ENCODE measurements around the gene FHIP1B. TPM values are rescaled to one million over a fixed set of nuclear protein-coding genes. Genes with fewer than 3 reads are reported as not detected.
A peak's percentile ranks its signal among the peaks of the same experiment; 100 is the strongest.
"Not testable (repeated sequence)": the region's sequence is repeated elsewhere in the genome, so short reads cannot be mapped to it uniquely, and the experiment has no call there.

The FHIP1B gene
- total RNA-seq, 2 experiments from 2014 or later, result 17.3 to 19.9 TPM

DNA sequence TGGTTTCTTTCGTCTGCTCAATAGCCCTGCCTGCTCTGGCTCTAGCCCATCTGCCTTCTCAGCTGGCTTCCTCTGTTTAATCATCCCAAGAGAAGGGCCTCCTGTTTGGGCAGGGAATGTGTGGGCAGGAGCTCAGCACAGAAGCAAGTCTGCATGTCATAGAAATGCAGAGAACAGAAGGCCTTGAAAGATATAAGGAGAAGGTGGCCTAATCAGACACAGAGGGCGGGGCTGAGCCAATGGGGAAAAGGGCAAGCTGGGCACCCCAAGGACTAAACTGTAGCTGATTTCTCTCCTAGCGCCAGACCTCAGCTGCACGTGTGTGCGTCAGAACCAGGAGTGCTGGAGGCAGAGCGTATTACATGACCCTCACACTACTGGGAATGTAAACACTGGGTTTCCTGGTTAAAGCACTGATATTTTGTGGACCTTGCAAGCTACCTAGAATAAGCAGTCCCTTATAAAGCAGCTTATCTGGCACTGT is 17.6 kb upstream of the FHIP1B start:
- Mint-ChIP-seq H3K9me3 (ENCODE audit: low read depth) (no peaks in the 10 kb centered on the region), H3K36me3 (no peaks in the 10 kb centered on the region), H3K4me3 (no peak overlapping the region), H3K27me3 (peaks cover 10% of the 10 kb centered on the region), H3K27ac (no peak overlapping the region), H3K4me1 (no peaks in the 10 kb centered on the region)
- ATAC-seq (no peak), DNase-seq (no peak)
- CTCF ChIA-PET, result interaction anchor here (1.0 to 4.0 kb wide), 13 partner anchors 9 to 201 kb away, joined by 3 to 57 read pairs (median 5); partner anchors contain the start of genes CAVIN3 and CNGA4

DNA sequence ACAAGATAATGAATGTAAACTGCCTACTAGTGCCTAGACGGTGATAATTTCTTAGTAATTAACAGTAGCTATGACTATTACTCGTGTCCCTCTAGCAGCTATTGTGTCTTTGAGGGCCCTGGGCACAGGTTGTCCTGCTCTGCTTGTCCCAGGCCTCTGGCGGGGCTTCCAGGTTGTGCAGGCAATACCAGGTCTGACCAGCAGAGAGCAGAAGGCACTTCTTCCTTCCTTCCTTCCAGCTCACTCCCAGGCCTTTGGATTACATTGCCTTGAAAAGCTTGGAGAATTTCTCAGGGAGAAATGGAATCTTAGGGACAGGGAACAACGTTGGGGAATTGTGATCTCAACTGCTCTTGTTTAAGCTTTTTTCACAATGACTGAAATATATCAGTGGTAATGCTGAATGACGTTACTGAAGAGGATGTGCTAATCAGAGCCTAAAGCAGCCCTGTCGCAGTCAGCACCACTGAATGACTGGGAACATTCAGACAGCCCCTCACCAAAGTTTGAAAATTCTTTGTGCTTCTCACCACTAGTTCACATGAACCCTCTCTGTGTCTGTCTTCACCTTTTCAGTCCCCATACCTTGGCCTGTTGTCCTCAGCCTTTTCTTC is 16.8 kb upstream of the FHIP1B start:
- Mint-ChIP-seq H3K36me3 (no peaks in the 10 kb centered on the region), H3K27ac (no peak overlapping the region), H3K27me3 (peaks cover 11% of the 10 kb centered on the region), H3K4me3 (no peak overlapping the region), H3K9me3 (ENCODE audit: low read depth) (no peaks in the 10 kb centered on the region), H3K4me1 (no peaks in the 10 kb centered on the region)
- ATAC-seq (peak; percentile 61), DNase-seq (peak; percentile 68)
- CTCF ChIA-PET, result interaction anchor here (0.6 to 4.0 kb wide), 23 partner anchors 9 to 210 kb away, joined by 3 to 57 read pairs (median 4); partner anchors contain the start of genes CAVIN3 and CNGA4

DNA sequence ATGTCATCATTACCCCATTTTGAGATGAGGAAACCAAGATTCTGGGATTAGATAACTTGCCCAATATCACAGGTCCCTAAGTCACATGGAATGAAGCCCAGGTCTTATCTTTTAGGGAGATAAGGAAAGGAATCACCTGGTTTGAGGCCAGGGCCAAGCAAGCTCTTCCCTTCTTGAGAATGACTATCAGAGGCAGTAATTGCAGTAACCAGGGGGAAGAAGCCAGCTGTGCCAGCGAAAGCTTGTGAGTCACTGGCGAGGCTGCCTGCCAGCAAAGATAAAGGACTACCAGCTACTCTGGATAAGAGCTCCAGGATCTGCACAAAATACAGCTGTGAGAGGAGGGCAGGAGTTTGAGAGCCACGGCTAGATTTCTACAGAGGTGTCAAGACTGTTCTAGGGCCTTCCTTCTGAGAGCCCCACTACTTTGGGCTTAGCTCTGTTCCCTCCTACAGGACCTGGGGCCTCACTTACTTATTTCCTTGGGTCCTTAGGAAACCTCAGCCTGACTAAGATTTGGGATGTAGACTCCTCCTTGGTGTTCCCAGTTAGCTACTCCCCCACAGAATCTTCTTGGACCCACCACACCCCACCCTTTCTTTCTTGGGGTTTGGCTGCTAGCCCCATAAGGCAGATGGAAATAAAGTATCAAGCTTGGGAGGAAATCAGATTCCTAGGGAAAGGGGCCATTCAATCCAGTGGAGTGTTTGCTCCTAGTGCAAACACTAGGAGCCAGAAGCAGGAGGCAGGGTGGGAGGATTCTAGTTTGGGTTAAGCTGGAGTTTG is 15.5 kb upstream of the FHIP1B start:
- Mint-ChIP-seq H3K36me3 (no peaks in the 10 kb centered on the region), H3K4me1 (no peaks in the 10 kb centered on the region), H3K27me3 (peaks cover 17% of the 10 kb centered on the region), H3K27ac (no peak overlapping the region), H3K9me3 (ENCODE audit: low read depth) (no peaks in the 10 kb centered on the region), H3K4me3 (no peak overlapping the region)
- DNase-seq (no peak), ATAC-seq (no peak)
- CTCF ChIA-PET, result interaction anchor here (1.7 to 4.0 kb wide), 7 partner anchors 13 to 129 kb away, joined by 3 to 57 read pairs (median 11); partner anchors contain the start of gene CAVIN3

DNA sequence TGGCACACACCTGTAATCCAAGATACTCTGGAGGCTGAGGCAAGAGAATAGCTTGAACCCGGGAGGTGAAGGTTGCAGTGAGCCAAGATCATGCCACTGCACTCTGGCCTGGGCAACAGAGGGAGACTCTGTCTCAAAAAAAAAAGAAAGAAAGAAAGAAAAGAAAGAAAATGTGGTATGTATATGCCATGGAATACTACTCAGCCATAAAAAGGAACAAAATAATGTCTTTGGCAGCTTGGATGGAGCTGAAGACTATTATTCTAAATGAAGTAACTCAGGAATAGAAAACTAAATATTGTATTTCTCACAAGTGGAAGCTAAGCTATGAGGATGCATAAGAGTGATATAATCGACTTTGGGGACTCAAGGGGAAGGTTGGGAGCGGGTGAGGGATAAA is 14.5 kb upstream of the FHIP1B start:
- not testable (repeated sequence) for H3K36me3 Mint-ChIP-seq; ATAC-seq; H3K27ac Mint-ChIP-seq; H3K4me1 Mint-ChIP-seq; H3K4me3 Mint-ChIP-seq; DNase-seq; H3K9me3 Mint-ChIP-seq (ENCODE audit: low read depth)
- H3K27me3 Mint-ChIP-seq, result peaks cover 17% of the 10 kb centered on the region
- CTCF ChIA-PET, result interaction anchor here (0.7 to 4.0 kb wide), 3 partner anchors 8 to 113 kb away, joined by 3 to 40 read pairs (median 4); partner anchors contain the start of gene CCKBR

DNA sequence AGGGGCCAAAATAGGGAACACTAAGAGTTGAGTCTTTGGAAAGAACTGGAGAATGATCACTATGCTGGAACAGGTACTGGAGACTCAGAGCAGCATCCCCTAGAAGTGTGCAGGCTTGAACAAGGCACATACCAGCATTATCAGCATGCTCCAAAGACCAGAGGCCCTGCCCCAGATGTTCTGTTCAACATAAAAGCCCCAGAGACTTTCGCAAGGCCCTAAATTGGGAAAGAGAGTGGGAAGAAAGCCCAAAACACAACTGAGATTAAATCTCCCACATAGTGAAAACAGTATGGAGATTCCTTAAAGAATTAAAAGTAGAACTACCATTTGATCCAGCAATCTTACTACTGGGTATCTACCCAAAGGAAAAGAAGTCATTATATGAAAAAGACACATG is 13.8 kb upstream of the FHIP1B start:
- H3K27ac Mint-ChIP-seq, result no peak overlapping the region
- no peaks in the 10 kb centered on the region for H3K9me3 Mint-ChIP-seq (ENCODE audit: low read depth)
- no peaks in the 10 kb centered on the region for H3K4me1 Mint-ChIP-seq
- ATAC-seq, result no peak
- CTCF ChIA-PET, result no interaction called here
- H3K27me3 Mint-ChIP-seq, result peaks cover 17% of the 10 kb centered on the region
- H3K4me3 Mint-ChIP-seq, result no peak overlapping the region
- DNase-seq, result no peak
- H3K36me3 Mint-ChIP-seq, result no peaks in the 10 kb centered on the region

DNA sequence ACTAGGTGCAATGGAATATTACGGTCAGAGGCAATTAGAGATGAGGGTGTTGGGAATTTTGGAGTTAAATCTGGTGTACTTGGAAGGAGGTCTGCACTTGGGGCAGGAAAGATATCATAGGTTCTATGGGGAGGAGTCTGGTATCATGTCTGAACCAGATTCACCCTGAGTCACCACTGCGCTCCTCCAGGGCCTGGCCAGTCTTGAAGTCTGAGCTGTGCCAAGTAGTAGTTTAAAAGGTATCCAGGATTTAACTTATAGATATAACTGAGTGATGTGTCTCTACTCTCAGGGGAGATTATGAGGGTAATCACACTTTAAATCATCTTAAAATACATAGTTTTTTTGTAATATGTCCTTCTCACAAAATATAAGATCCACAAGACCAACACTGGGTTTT is 11.1 kb upstream of the FHIP1B start:
- CTCF ChIA-PET, result no interaction called here
- H3K4me1 Mint-ChIP-seq, result no peaks in the 10 kb centered on the region
- H3K27ac Mint-ChIP-seq, result no peak overlapping the region
- no peaks in the 10 kb centered on the region for H3K9me3 Mint-ChIP-seq (ENCODE audit: low read depth)
- no peak for ATAC-seq
- H3K4me3 Mint-ChIP-seq, result no peak overlapping the region
- H3K36me3 Mint-ChIP-seq, result no peaks in the 10 kb centered on the region
- DNase-seq, result no peak
- peaks cover 17% of the 10 kb centered on the region for H3K27me3 Mint-ChIP-seq

DNA sequence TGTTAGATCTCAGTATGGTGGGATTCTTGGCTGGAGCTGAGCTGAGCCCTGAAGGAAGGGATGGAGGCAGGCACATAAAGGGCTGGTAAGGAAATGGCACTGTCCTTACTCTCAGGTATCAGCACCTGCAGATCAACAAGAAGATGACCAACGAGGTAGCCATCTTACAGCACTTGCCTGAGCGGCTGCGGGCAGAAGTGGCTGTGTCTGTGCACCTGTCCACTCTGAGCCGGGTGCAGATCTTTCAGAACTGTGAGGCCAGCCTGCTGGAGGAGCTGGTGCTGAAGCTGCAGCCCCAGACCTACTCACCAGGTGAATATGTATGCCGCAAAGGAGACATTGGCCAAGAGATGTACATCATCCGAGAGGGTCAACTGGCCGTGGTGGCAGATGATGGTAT is 6.9 kb upstream of the FHIP1B start:
- Mint-ChIP-seq H3K27me3 (peaks cover 6% of the 10 kb centered on the region), H3K4me1 (no peaks in the 10 kb centered on the region), H3K36me3 (no peaks in the 10 kb centered on the region), H3K4me3 (no peak overlapping the region), H3K9me3 (ENCODE audit: low read depth) (no peaks in the 10 kb centered on the region), H3K27ac (no peak overlapping the region)
- ATAC-seq (no peak), DNase-seq (no peak)
- CTCF ChIA-PET, result interaction anchor here (1.4 to 1.9 kb wide), 2 partner anchors 8 to 203 kb away, joined by 4 read pairs; no protein-coding TSS in a partner anchor

DNA sequence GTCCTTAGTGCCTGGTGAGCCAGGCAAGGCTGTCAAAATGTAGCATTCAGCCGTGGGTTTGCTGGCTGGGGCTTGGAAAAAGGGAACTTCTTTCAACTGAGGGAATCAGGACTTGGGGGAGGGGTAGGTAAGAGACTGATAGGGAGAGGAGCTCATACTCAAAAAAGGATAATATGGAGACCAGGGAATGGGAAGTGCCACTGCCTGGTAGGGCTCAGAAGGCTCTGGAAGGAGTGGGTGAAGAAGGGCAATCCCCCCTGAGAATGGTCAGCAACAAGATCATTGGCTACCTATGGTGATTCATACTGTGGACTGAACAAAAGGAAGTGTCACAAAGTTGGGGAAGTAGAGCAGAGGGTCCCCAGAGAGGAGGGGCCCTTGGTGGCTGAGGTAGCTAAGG is 6.3 kb upstream of the FHIP1B start:
- no peak overlapping the region for H3K27ac Mint-ChIP-seq
- H3K4me3 Mint-ChIP-seq, result no peak overlapping the region
- no peaks in the 10 kb centered on the region for H3K9me3 Mint-ChIP-seq (ENCODE audit: low read depth)
- ATAC-seq (no peak), DNase-seq (no peak)
- no peaks in the 10 kb centered on the region for H3K36me3 Mint-ChIP-seq
- CTCF ChIA-PET, result interaction anchor here (1.4 to 2.3 kb wide), 3 partner anchors 8 to 203 kb away, joined by 4 to 8 read pairs (median 4); no protein-coding TSS in a partner anchor
- peaks cover 6% of the 10 kb centered on the region for H3K27me3 Mint-ChIP-seq
- no peaks in the 10 kb centered on the region for H3K4me1 Mint-ChIP-seq

DNA sequence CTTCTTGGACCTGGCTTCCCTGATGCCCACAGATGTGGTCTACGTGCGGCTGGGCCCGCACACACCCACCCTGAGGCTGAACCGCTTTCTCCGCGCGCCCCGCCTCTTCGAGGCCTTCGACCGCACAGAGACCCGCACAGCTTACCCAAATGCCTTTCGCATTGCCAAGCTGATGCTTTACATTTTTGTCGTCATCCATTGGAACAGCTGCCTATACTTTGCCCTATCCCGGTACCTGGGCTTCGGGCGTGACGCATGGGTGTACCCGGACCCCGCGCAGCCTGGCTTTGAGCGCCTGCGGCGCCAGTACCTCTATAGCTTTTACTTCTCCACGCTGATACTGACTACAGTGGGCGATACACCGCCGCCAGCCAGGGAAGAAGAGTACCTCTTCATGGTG is 5.7 kb upstream of the FHIP1B start:
- Mint-ChIP-seq H3K4me3 (no peak overlapping the region), H3K4me1 (peaks cover 3% of the 10 kb centered on the region), H3K9me3 (ENCODE audit: low read depth) (no peaks in the 10 kb centered on the region), H3K27ac (no peak overlapping the region), H3K27me3 (peaks cover under 1% of the 10 kb centered on the region), H3K36me3 (no peaks in the 10 kb centered on the region)
- ATAC-seq (no peak), DNase-seq (no peak)
- CTCF ChIA-PET, result interaction anchor here (1.4 to 2.3 kb wide), 3 partner anchors 9 to 204 kb away, joined by 4 to 8 read pairs (median 4); no protein-coding TSS in a partner anchor

DNA sequence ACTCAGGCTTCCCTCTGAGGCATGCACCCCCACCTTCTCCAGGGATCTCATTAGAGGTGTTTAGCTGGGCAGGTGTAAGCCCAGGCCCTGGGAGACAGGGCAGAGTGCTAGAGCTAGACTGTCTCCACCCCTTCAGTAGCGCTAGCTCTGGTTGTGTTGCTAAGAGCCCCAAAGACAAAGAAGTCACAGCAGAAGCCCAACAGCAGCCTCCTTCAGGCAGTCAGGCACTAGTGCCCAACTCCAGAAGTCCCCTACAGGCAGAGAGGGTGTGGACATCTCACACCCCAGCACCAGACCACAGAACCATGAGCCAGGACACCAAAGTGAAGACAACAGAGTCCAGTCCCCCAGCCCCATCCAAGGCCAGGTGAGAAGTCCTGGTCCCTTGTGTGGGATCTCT is 4.5 kb upstream of the FHIP1B start, which contains the start of gene CNGA4:
Gene CNGA4 (plus strand): TSS at position 188 of the 400 bp plus-strand sequence. CDS start 118 bp downstream, at position 306.
- DNase-seq, result no peak
- Mint-ChIP-seq H3K4me1 (peaks cover 9% of the 10 kb centered on the region), H3K36me3 (no peaks in the 10 kb centered on the region), H3K27ac (no peak within 1 kb of the TSS), H3K4me3 (no peak within 1 kb of the TSS), H3K9me3 (ENCODE audit: low read depth) (no peaks in the 10 kb centered on the region), H3K27me3 (no peaks in the 10 kb centered on the region)
- CTCF ChIA-PET, result interaction anchor here (2.3 kb wide), 1 partner anchor 13 kb away, joined by 8 read pairs; no protein-coding TSS in a partner anchor
- no peak for ATAC-seq

DNA sequence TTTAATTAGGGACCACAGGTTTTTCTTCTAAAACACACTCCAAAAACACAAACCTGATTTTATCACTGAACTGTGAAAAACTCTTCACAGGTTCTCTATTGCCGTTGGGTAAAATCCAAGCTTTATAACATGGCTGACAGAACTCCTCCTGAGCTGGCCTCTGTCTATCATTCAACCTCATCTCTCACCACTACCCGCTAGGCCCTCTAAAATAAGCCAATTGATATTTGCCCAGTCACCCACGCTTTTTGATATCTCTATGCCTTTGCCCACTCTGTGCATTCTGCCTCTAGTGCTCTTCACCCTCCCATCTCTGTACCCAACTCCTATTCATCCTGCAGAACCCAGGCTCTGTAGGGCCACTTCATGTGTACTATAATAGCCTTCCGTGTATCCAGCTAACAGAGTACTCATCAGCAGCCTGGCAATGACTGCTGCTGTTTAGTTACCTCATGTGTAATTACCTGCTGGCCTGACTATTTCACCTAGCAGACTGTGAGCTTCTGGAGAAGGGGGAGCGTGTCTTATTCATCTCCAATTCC is 3.4 kb upstream of the FHIP1B start:
- Mint-ChIP-seq H3K27ac (no peak overlapping the region), H3K9me3 (ENCODE audit: low read depth) (no peaks in the 10 kb centered on the region), H3K36me3 (no peaks in the 10 kb centered on the region), H3K4me3 (no peak overlapping the region), H3K27me3 (no peaks in the 10 kb centered on the region), H3K4me1 (peaks cover 18% of the 10 kb centered on the region)
- CTCF ChIA-PET, result interaction anchor here (1.1 to 1.9 kb wide), 3 partner anchors 14 to 160 kb away, joined by 3 to 11 read pairs (median 8); no protein-coding TSS in a partner anchor
- ATAC-seq, result no peak
- no peak for DNase-seq

DNA sequence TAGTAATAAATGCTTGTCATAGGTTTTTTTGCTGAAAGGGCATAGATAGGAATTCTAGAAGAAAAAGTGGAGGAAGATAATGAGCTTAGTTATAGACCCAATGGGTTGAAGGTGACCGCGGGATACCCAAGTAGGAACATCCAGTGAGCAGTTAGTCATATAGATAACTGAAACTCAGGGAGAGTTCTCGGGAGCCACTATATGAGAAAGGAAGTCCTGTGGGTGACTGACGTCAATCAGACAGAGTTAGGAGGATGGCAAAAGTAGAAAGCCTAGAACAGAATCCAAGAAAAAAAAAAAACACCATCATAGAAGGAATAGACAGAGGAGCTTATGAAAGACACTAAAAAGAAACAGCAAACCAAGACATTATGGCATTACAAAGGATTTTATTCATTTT is 2.8 kb upstream of the FHIP1B start:
- Mint-ChIP-seq H3K27me3 (no peaks in the 10 kb centered on the region), H3K9me3 (ENCODE audit: low read depth) (no peaks in the 10 kb centered on the region), H3K4me3 (no peak overlapping the region), H3K36me3 (no peaks in the 10 kb centered on the region), H3K27ac (no peak overlapping the region), H3K4me1 (peaks cover 19% of the 10 kb centered on the region)
- CTCF ChIA-PET, result interaction anchor here (1.1 to 1.9 kb wide), 3 partner anchors 14 to 161 kb away, joined by 3 to 11 read pairs (median 8); no protein-coding TSS in a partner anchor
- ATAC-seq (no peak), DNase-seq (no peak)

DNA sequence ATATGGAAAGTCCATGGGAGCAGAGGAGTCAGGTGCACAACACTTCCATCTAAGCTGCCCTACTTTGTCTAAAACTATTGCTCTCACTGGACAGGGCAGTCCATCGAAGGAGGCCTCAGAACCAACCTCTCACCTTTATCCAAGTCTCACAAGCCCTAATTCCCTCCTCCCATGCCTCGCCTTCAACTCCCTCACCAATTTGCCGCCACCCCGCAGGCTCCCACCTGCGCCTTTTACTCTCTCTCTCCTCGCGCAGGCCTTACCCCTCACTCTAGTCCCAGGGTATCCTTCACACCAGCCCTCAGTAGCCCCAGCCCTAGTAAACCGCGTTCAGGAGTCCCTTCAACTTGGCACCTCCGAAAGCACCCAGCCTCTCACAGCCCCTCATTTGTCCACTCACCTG is 451 bp downstream of the FHIP1B start:
- peak overlapping the region; percentile 95 for H3K27ac Mint-ChIP-seq
- H3K36me3 Mint-ChIP-seq, result no peaks in the 10 kb centered on the region
- no peak for DNase-seq
- no peaks in the 10 kb centered on the region for H3K27me3 Mint-ChIP-seq
- no peaks in the 10 kb centered on the region for H3K9me3 Mint-ChIP-seq (ENCODE audit: low read depth)
- H3K4me3 Mint-ChIP-seq, result peak overlapping the region; percentile 92
- CTCF ChIA-PET, result interaction anchor here (1.4 to 2.4 kb wide), 3 partner anchors 119 to 472 kb away, joined by 3 to 10 read pairs (median 8); no protein-coding TSS in a partner anchor
- peaks cover 43% of the 10 kb centered on the region for H3K4me1 Mint-ChIP-seq
- ATAC-seq, result no peak

Data from activated CD8-positive, alpha-beta memory T cell treated with anti-CD3 and anti-CD28 coated beads, Interleukin-2, amount 10 ng/mL, durations not matched to agents 7 days and 5 days (primary cell).